SK-N-SH treated with all-trans-retinoic acid at 6 μM for 48 hours (cell line): Measurements from ENCODE around the gene PTBP3.

ENCODE experiments used
- PPARA ChIP-seq: fragments of 250-450 bp; sonication (Bioruptor Pico); IDR thresholded peaks from 2 replicates; pipeline ENCODE4 v1.5.0; 2020; ENCODE audit warnings: mild to moderate bottlenecking, borderline replicate concordance
- RARB ChIP-seq: fragments of 250-450 bp; sonication (Bioruptor Pico); IDR thresholded peaks from 2 replicates; pipeline ENCODE4 v1.8.0; 2021; ENCODE audit warnings: mild to moderate bottlenecking, moderate library complexity
- TCF4 ChIP-seq: fragments of 250-450 bp; sonication (Bioruptor Pico); IDR thresholded peaks from 2 replicates; pipeline ENCODE4 v1.8.0; 2021; ENCODE audit warnings: mild to moderate bottlenecking, moderate library complexity, borderline replicate concordance
- ZNF70 ChIP-seq: fragments of 450-650 bp; formaldehyde crosslinking; IDR thresholded peaks from 2 replicates; pipeline ENCODE4 v1.5.0; 2020; ENCODE audit warnings: mild to moderate bottlenecking, moderate library complexity
- TF ChIP-seq, protein P1 (sequence below): fragments of 250-450 bp; sonication (Bioruptor Pico); IDR thresholded peaks from 2 replicates; pipeline ENCODE4 v1.8.0; 2020; ENCODE audit warnings: mild to moderate bottlenecking, moderate library complexity, borderline replicate concordance
- TF ChIP-seq, protein P2 (sequence below): fragments of 250-450 bp; sonication (Bioruptor Pico); IDR thresholded peaks from 2 replicates; pipeline ENCODE4 v1.5.1; 2021; ENCODE audit warnings: mild to moderate bottlenecking, moderate library complexity

DNA sequence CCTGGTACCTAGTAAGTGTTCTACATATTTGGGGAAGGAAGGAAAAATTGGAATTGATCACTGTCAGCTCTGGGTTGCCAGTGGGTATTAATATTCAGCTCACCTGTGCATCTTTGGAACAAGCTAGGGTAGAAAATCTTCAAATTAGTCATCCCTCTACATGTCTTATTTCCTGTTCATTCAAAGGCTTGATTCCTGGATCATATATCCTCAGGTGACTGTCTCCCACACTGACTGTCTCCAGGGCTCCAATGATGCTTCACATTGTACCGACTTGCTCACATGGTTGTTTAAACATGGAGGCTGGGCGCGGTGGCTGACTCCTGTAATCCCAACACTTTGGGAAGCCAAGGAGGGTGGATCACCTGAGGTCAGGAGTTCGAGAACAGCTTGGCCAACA, 146.7 kb downstream of the PTBP3 start:
- no peak for TF ChIP-seq ZNF70 (CRISPR knock-in tag)
- TF ChIP-seq, protein P1, sequence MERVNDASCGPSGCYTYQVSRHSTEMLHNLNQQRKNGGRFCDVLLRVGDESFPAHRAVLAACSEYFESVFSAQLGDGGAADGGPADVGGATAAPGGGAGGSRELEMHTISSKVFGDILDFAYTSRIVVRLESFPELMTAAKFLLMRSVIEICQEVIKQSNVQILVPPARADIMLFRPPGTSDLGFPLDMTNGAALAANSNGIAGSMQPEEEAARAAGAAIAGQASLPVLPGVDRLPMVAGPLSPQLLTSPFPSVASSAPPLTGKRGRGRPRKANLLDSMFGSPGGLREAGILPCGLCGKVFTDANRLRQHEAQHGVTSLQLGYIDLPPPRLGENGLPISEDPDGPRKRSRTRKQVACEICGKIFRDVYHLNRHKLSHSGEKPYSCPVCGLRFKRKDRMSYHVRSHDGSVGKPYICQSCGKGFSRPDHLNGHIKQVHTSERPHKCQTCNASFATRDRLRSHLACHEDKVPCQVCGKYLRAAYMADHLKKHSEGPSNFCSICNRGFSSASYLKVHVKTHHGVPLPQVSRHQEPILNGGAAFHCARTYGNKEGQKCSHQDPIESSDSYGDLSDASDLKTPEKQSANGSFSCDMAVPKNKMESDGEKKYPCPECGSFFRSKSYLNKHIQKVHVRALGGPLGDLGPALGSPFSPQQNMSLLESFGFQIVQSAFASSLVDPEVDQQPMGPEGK (CRISPR knock-in tag) = no peak
- TF ChIP-seq TCF4 (CRISPR knock-in tag) = no peak
- TF ChIP-seq RARB (CRISPR knock-in tag) = no peak
- TF ChIP-seq, protein P2, sequence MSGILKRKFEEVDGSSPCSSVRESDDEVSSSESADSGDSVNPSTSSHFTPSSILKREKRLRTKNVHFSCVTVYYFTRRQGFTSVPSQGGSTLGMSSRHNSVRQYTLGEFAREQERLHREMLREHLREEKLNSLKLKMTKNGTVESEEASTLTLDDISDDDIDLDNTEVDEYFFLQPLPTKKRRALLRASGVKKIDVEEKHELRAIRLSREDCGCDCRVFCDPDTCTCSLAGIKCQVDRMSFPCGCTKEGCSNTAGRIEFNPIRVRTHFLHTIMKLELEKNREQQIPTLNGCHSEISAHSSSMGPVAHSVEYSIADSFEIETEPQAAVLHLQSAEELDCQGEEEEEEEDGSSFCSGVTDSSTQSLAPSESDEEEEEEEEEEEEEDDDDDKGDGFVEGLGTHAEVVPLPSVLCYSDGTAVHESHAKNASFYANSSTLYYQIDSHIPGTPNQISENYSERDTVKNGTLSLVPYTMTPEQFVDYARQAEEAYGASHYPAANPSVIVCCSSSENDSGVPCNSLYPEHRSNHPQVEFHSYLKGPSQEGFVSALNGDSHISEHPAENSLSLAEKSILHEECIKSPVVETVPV = no peak
- TF ChIP-seq PPARA (CRISPR knock-in tag) = no peak
